Liver (tissue), 9 donors: ENCODE results near the gene CORO2B. TPM values are rescaled to one million over a fixed set of nuclear protein-coding genes. Genes with fewer than 3 reads are reported as not detected.

Experiments used
- DNase-seq: peaks from one replicate; pipeline ENCODE4 v3.0.0-alpha.2; 2017; ENCODE audit warnings: low spot score
- H3K27ac ChIP-seq, 2 donors: one replicate each; pipeline ENCODE4 v1.7.0; 2013; ENCODE audit warnings: inconsistent platforms in 2 of 2, low read length in 2 of 2, control low read depth in 1 of 2, low read depth in 1 of 2, mild to moderate bottlenecking in 1 of 2
- H3K27me3 ChIP-seq, 4 donors: one replicate each; pipeline versions ENCODE4 v1.6.1 to v1.7.0; 2013; ENCODE audit warnings: low read length in 3 of 4, inconsistent platforms in 1 of 4, mild to moderate bottlenecking in 1 of 4, moderate library complexity in 1 of 4; ENCODE audit not compliant: control insufficient read depth in 4 of 4, insufficient read depth in 4 of 4
- H3K36me3 ChIP-seq, 4 donors: one replicate each; pipeline versions ENCODE4 v1.6.1 to v1.7.0; 2013; ENCODE audit warnings: low read length in 3 of 4, mild to moderate bottlenecking in 3 of 4, low read depth in 1 of 4, moderate library complexity in 1 of 4; ENCODE audit not compliant: control insufficient read depth in 4 of 4, insufficient read depth in 3 of 4
- H3K4me1 ChIP-seq, 4 donors: one replicate each; pipeline versions ENCODE4 v1.6.1 to v1.7.0; 2013; ENCODE audit warnings: low read length in 3 of 4, mild to moderate bottlenecking in 3 of 4, moderate library complexity in 1 of 4; ENCODE audit not compliant: control insufficient read depth in 4 of 4, insufficient read depth in 4 of 4
- H3K4me3 ChIP-seq, 3 donors: one replicate each; pipeline versions ENCODE4 v1.6.1 to v1.7.0; 2013; ENCODE audit warnings: low read length in 3 of 3, control low read depth in 1 of 3, low read depth in 1 of 3, mild to moderate bottlenecking in 1 of 3
- H3K9ac ChIP-seq, 2 donors: one replicate each; pipeline ENCODE4 v1.7.0; 2013; ENCODE audit warnings: low read length in 2 of 2, mild to moderate bottlenecking in 2 of 2, moderate library complexity in 2 of 2, control low read depth in 1 of 2, low read depth in 1 of 2
- H3K9me3 ChIP-seq, 4 donors: one replicate each; pipeline versions ENCODE4 v1.6.1 to v1.7.0; 2013; ENCODE audit warnings: low read length in 3 of 4; ENCODE audit not compliant: control insufficient read depth in 4 of 4
- ATF3 ChIP-seq: IDR thresholded peaks from 2 replicates; pipeline ENCODE4 v1.6.1; 2016; ENCODE audit warnings: antibody characterized with exemption
- CTCF ChIP-seq: fragments of 150-350 bp; IDR thresholded peaks from 2 replicates; pipeline ENCODE4 v1.5.1; 2017; ENCODE audit warnings: improper control_type of control experiment, low read depth, low read length; ENCODE audit not compliant: missing input control
- EGR1 ChIP-seq, 2 donors: IDR thresholded peaks; 2 replicates each; pipeline ENCODE4 v1.6.1; 2016 to 2018; ENCODE audit warnings: antibody characterized with exemption in 2 of 2, low read depth in 2 of 2
- FOXA1 ChIP-seq: IDR thresholded peaks from 2 replicates; pipeline ENCODE4 v1.6.1; 2016; ENCODE audit warnings: antibody characterized with exemption
- FOXA2 ChIP-seq: IDR thresholded peaks from 2 replicates; pipeline ENCODE4 v1.6.1; 2016; ENCODE audit warnings: antibody characterized with exemption
- HNF4A ChIP-seq, 2 donors: conservative IDR thresholded peaks; 2 replicates each; pipeline ENCODE4 v1.6.1; 2016; ENCODE audit warnings: antibody characterized with exemption in 2 of 2, mild to moderate bottlenecking in 2 of 2
- HNF4G ChIP-seq: IDR thresholded peaks from 2 replicates; pipeline ENCODE4 v1.6.1; 2016; ENCODE audit warnings: antibody characterized with exemption
- JUND ChIP-seq, 2 donors: IDR thresholded peaks; 2 replicates each; pipeline ENCODE4 v1.6.1; 2016; ENCODE audit warnings: antibody characterized with exemption in 2 of 2
- MAX ChIP-seq: IDR thresholded peaks from 2 replicates; pipeline ENCODE4 v1.6.1; 2016; ENCODE audit warnings: antibody characterized with exemption
- NR2F2 ChIP-seq: IDR thresholded peaks from 2 replicates; pipeline ENCODE4 v1.6.1; 2016; ENCODE audit warnings: antibody characterized with exemption
- RAD21 ChIP-seq, 2 donors: IDR thresholded peaks; 2 replicates each; pipeline ENCODE4 v1.6.1; 2016; ENCODE audit warnings: antibody characterized with exemption in 2 of 2, mild to moderate bottlenecking in 2 of 2
- REST ChIP-seq: IDR thresholded peaks from 2 replicates; pipeline ENCODE4 v1.6.1; 2016; ENCODE audit warnings: antibody characterized with exemption, mild to moderate bottlenecking
- RXRA ChIP-seq, 2 donors: IDR thresholded peaks; 2 replicates each; pipeline ENCODE4 v1.6.1; 2017 to 2018; ENCODE audit warnings: antibody characterized with exemption in 2 of 2, mild to moderate bottlenecking in 1 of 2
- SP1 ChIP-seq: IDR thresholded peaks from 2 replicates; pipeline ENCODE4 v1.6.1; 2018; ENCODE audit warnings: antibody characterized with exemption, mild to moderate bottlenecking
- TAF1 ChIP-seq: conservative IDR thresholded peaks from 2 replicates; pipeline ENCODE4 v1.6.1; 2016; ENCODE audit warnings: antibody characterized with exemption, mild to moderate bottlenecking
- YY1 ChIP-seq: IDR thresholded peaks from 2 replicates; pipeline ENCODE4 v1.6.1; 2016; ENCODE audit warnings: antibody characterized with exemption, mild to moderate bottlenecking
- ZBTB33 ChIP-seq: IDR thresholded peaks from 2 replicates; pipeline ENCODE4 v1.6.1; 2016; ENCODE audit warnings: antibody characterized with exemption
- WGBS: extraction: QIAGEN DNeasy Blood & Tissue Kit; methylation state at CpG from one replicate; pipeline ENCODE4 v1.1.7; 2013; 5-methylcytosine and 5-hydroxymethylcytosine counted together
- polyA plus RNA-seq, 2 donors: library from polyadenylated mRNA; stranded (reverse) in 1 of 2; unstranded in 1 of 2; fragments of 200-250 nt in 1 of 2; fragments of >200 nt in 1 of 2; fragmentation: Nextera tagmentation in 1 of 2; extraction: Ambion mirVana in 1 of 2; gene quantifications; one replicate each; pipeline versions ENCODE4 v1.2.1 to v1.2.3, GENCODE V29; 2013 to 2015
- total RNA-seq, 2 donors: library from RNA; depleted of rRNA; stranded (reverse); fragments of >200 nt; gene quantifications; one replicate each; pipeline ENCODE4 v1.2.3, GENCODE V29; 2014
- donor health status: healthy.
- donor health status: healthy.
- donor health status: healthy.
- donor health status: healthy.
- donor health status: healthy.

CORO2B gene
- total and polyA plus RNA-seq, 4 donors = 0.15 to 0.65 (median 0.52) TPM

- H3K27ac ChIP-seq = no peak overlapping the region
- H3K9me3 ChIP-seq = peaks cover 0 to 1% (median 0%) of the 10 kb centered on the region in 4 donors
- 91% methylated on average over 12 of the region's 12 CpGs for WGBS
- no peak overlapping the region for H3K9ac ChIP-seq
- no peak overlapping the region for H3K4me3 ChIP-seq
- no peak for DNase-seq
- H3K4me1 ChIP-seq = no peaks in the 10 kb centered on the region
- H3K27me3 ChIP-seq = no peaks in the 10 kb centered on the region
- TF ChIP-seq FOXA1 (no peak), HNF4A (conservative IDR thresholded peaks at IDR 0.05) (no peak), HNF4G (no peak), SP1 (no peak), RAD21 (IDR thresholded peaks at IDR 0.05) (no peak), YY1 (no peak), TAF1 (no peak), NR2F2 (no peak), ZBTB33 (no peak), MAX (no peak), RXRA (IDR thresholded peaks at IDR 0.05) (no peak), FOXA2 (no peak), REST (no peak), CTCF (no peak), ATF3 (no peak), EGR1 (IDR thresholded peaks at IDR 0.05; ENCODE audit: low read depth in 2 of 2) (no peak)
- H3K36me3 ChIP-seq = no peaks in the 10 kb centered on the region
Observed at GRCh38 chr15:68718468-68718867, 139.7 kb downstream of the CORO2B start.

GRCh38 chr15:68719051-68719450, 140.3 kb downstream of the CORO2B start:
- no peak overlapping the region for H3K9ac ChIP-seq
- WGBS = 94% methylated on average over 9 of the region's 9 CpGs
- H3K27me3 ChIP-seq = no peaks in the 10 kb centered on the region
- no peaks in the 10 kb centered on the region for H3K4me1 ChIP-seq
- H3K9me3 ChIP-seq = peaks cover 0 to 1% (median 0%) of the 10 kb centered on the region in 4 donors
- no peaks in the 10 kb centered on the region for H3K36me3 ChIP-seq
- TF ChIP-seq ZBTB33 = no peak
- no peak for TF ChIP-seq TAF1
- no peak for TF ChIP-seq JUND (IDR thresholded peaks at IDR 0.05)
- TF ChIP-seq SP1 = no peak
- no peak for TF ChIP-seq REST
- no peak for TF ChIP-seq FOXA1
- TF ChIP-seq HNF4A (conservative IDR thresholded peaks at IDR 0.05) = no peak
- no peak for TF ChIP-seq CTCF
- no peak overlapping the region for H3K27ac ChIP-seq
- H3K4me3 ChIP-seq = no peak overlapping the region
- DNase-seq = no peak
